Psoas muscle (tissue), 8 donors: ENCODE data around the gene ATRNL1. TPM values are rescaled to one million over a fixed set of nuclear protein-coding genes. Genes with fewer than 3 reads are reported as not detected.

Experiments
- ATAC-seq, 4 donors: fragments of 200-7000 bp; cut with Tn5 transposase; one replicate each; pipeline ENCODE4 v1.9.1; 2020; ENCODE audit warnings: moderate library complexity in 3 of 4, mild to moderate bottlenecking in 2 of 4
- DNase-seq, 2 donors: peaks; one replicate each; pipeline ENCODE4 v3.0.0-alpha.2; 2020
- H3K27ac ChIP-seq: fragments of 200-600 bp; one replicate; pipeline ENCODE4 v1.8.0; 2022
- H3K27me3 ChIP-seq, 3 donors: fragments of 200-600 bp in 1 of 3; one replicate each; pipeline versions ENCODE4 v1.6.1 to v1.8.0; 2013 to 2022; ENCODE audit warnings: low read length in 2 of 3, mild to moderate bottlenecking in 2 of 3, moderate library complexity in 1 of 3; ENCODE audit not compliant: insufficient read depth in 3 of 3
- H3K36me3 ChIP-seq, 2 donors: fragments of 200-600 bp in 1 of 2; one replicate each; pipeline versions ENCODE4 v1.6.1 to v1.8.0; 2013 to 2022; ENCODE audit warnings: low read depth in 1 of 2, mild to moderate bottlenecking in 1 of 2, moderate library complexity in 1 of 2; ENCODE audit not compliant: insufficient read depth in 1 of 2
- H3K4me1 ChIP-seq: fragments of 200-600 bp; one replicate; pipeline ENCODE4 v1.8.0; 2022
- H3K4me3 ChIP-seq: fragments of 200-600 bp; one replicate; pipeline ENCODE4 v1.8.0; 2022; ENCODE audit warnings: mild to moderate bottlenecking
- H3K9me3 ChIP-seq: fragments of 200-600 bp; one replicate; pipeline ENCODE4 v1.8.0; 2022
- CTCF ChIP-seq: fragments of 200-600 bp; IDR thresholded peaks from one replicate; pipeline ENCODE4 v1.8.0; 2022; ENCODE audit warnings: antibody characterized with exemption
- WGBS, 3 donors: extraction: QIAGEN DNeasy Blood & Tissue Kit; methylation state at CpG; one replicate each; pipeline versions ENCODE4 v1.1.6 to v1.1.7; 2013; 5-methylcytosine and 5-hydroxymethylcytosine counted together
- intact Hi-C, 2 donors: fragments of 100-400 bp; cut with DNase I; formaldehyde crosslinking; loops; one replicate each; pipeline versions ENCODE4 v1.11.0 to v1.14.2; 2022
- polyA plus RNA-seq, 3 donors: library from polyadenylated mRNA; stranded (reverse); fragments of 200-250 nt; gene quantifications; one replicate each; pipeline ENCODE4 v1.2.3, GENCODE V29; 2013
- total RNA-seq, 4 donors: library from RNA; stranded (reverse); fragmentation: NEBNext Ultra II Directional in 2 of 4; extraction: Animal tissue kit (Norgen Biotek cat#: 25700) in 2 of 4; gene quantifications; one replicate each; pipeline versions ENCODE4 v1.2.1 to v1.2.4, GENCODE V29; 2021 to 2023
- donor health status: healthy with polysubstance abuse.
- donor health status: DM: no; HTN: no; CAD: no; lungs with moderate emphysema.
- donor health status: Bipolar disorder and iron deficiency.
- donor health status: healthy.
- donor health status: DM: yes; HTN: yes; CAD: no.
- donor health status: DM: no; HTN: no; CAD: no.
- donor health status: DM: no; HTN: no; CAD: no.
- donor health status: DM: yes; HTN: yes; CAD: no.

Gene ATRNL1
- total and polyA plus RNA-seq, 7 donors: 0.01 to 7.1 (median 2.2) TPM

GRCh38 chr10:115948465-115948864 lies 855.3 kb downstream of the ATRNL1 start:
- TF ChIP-seq CTCF: no peak
- intact Hi-C loops: no loop called here
- WGBS, 3 donors: 12 to 16% (median 13%) methylated on average over 1 of the region's 1 CpG

GRCh38 chr10:115949282-115949844 lies 856.2 kb downstream of the ATRNL1 start:
- Histone ChIP-seq H3K36me3 (no peaks in the 10 kb centered on the region), H3K27me3 (peaks cover 0 to 2% (median 0%) of the 10 kb centered on the region in 3 donors), H3K27ac (no peak overlapping the region), H3K4me1 (no peaks in the 10 kb centered on the region), H3K9me3 (no peaks in the 10 kb centered on the region), H3K4me3 (no peak overlapping the region)
- intact Hi-C loops: no loop called here
- TF ChIP-seq CTCF: no peak
- no peak for DNase-seq
- 86 to 95% (median 94%) methylated on average over 9 of the region's 9 CpGs for WGBS, 3 donors
- ATAC-seq: no peak

More at GRCh38 chr10:115948465-115948864, 855.3 kb downstream of the ATRNL1 start:
- H3K4me3 ChIP-seq: no peak overlapping the region
- no peaks in the 10 kb centered on the region for H3K9me3 ChIP-seq
- H3K27me3 ChIP-seq: peaks cover 0 to 2% (median 0%) of the 10 kb centered on the region in 3 donors
- H3K36me3 ChIP-seq: no peaks in the 10 kb centered on the region
- no peaks in the 10 kb centered on the region for H3K4me1 ChIP-seq
- ATAC-seq (peak in 1 of 4 donors; percentile 52), DNase-seq (no peak)
- H3K27ac ChIP-seq: no peak overlapping the region

- 40 to 52% (median 42%) methylated on average over 3 of the region's 3 CpGs for WGBS, 3 donors
- ATAC-seq (no peak), DNase-seq (no peak)
- H3K9me3 ChIP-seq: no peaks in the 10 kb centered on the region
- H3K27ac ChIP-seq: no peak overlapping the region
- peaks cover 0 to 2% (median 0%) of the 10 kb centered on the region in 3 donors for H3K27me3 ChIP-seq
- no peak overlapping the region for H3K4me3 ChIP-seq
- no peak for TF ChIP-seq CTCF
- intact Hi-C loops: no loop called here
- H3K36me3 ChIP-seq: no peaks in the 10 kb centered on the region
- no peaks in the 10 kb centered on the region for H3K4me1 ChIP-seq
Observed at GRCh38 chr10:115950320-115950719, 857.2 kb downstream of the ATRNL1 start.

GRCh38 chr10:115951242-115951641 lies 858.1 kb downstream of the ATRNL1 start:
- H3K4me1 ChIP-seq: no peaks in the 10 kb centered on the region
- H3K36me3 ChIP-seq: no peaks in the 10 kb centered on the region
- H3K27ac ChIP-seq: no peak overlapping the region
- H3K4me3 ChIP-seq: no peak overlapping the region
- no peaks in the 10 kb centered on the region for H3K9me3 ChIP-seq
- no peak for TF ChIP-seq CTCF
- H3K27me3 ChIP-seq: peaks cover 0 to 2% (median 0%) of the 10 kb centered on the region in 3 donors
- ATAC-seq (no peak), DNase-seq (no peak)
- WGBS, 3 donors: 44 to 55% (median 47%) methylated on average over 3 of the region's 3 CpGs
- intact Hi-C loops: no loop called here

GRCh38 chr10:115953281-115953680 lies 860.1 kb downstream of the ATRNL1 start:
- H3K36me3 ChIP-seq: no peaks in the 10 kb centered on the region
- no peak for TF ChIP-seq CTCF
- DNase-seq (no peak), ATAC-seq (no peak)
- no peaks in the 10 kb centered on the region for H3K9me3 ChIP-seq
- no peak overlapping the region for H3K4me3 ChIP-seq
- H3K4me1 ChIP-seq: no peaks in the 10 kb centered on the region
- intact Hi-C loops: no loop called here
- WGBS, 3 donors: 87 to 89% (median 88%) methylated on average over 5 of the region's 5 CpGs
- no peak overlapping the region for H3K27ac ChIP-seq
- no peaks in the 10 kb centered on the region for H3K27me3 ChIP-seq
